ENCODE measurements around the gene KRT6A.

The KRT6A gene

GRCh38 chr12:52439420-52439819 is 53.6 kb downstream of the KRT6A start:
- H3K4me1 ChIP-seq (ENCODE audit: control insufficient read depth, low read depth, low read length) = peaks cover 12% of the 10 kb centered on the region
- no peaks in the 10 kb centered on the region for H3K27me3 ChIP-seq (ENCODE audit: control insufficient read depth, insufficient read depth, low read length)
- no peak overlapping the region for H3K27ac ChIP-seq (ENCODE audit: low read length)
- no peak overlapping the region for H3K9ac ChIP-seq (ENCODE audit: low read length)
- no peaks in the 10 kb centered on the region for H3K9me3 ChIP-seq (ENCODE audit: control insufficient read depth, low read depth, low read length)
- H3K36me3 ChIP-seq (ENCODE audit: control insufficient read depth, low read depth, low read length) = no peaks in the 10 kb centered on the region
- H3K4me3 ChIP-seq (ENCODE audit: low read length) = no peak overlapping the region

DNA sequence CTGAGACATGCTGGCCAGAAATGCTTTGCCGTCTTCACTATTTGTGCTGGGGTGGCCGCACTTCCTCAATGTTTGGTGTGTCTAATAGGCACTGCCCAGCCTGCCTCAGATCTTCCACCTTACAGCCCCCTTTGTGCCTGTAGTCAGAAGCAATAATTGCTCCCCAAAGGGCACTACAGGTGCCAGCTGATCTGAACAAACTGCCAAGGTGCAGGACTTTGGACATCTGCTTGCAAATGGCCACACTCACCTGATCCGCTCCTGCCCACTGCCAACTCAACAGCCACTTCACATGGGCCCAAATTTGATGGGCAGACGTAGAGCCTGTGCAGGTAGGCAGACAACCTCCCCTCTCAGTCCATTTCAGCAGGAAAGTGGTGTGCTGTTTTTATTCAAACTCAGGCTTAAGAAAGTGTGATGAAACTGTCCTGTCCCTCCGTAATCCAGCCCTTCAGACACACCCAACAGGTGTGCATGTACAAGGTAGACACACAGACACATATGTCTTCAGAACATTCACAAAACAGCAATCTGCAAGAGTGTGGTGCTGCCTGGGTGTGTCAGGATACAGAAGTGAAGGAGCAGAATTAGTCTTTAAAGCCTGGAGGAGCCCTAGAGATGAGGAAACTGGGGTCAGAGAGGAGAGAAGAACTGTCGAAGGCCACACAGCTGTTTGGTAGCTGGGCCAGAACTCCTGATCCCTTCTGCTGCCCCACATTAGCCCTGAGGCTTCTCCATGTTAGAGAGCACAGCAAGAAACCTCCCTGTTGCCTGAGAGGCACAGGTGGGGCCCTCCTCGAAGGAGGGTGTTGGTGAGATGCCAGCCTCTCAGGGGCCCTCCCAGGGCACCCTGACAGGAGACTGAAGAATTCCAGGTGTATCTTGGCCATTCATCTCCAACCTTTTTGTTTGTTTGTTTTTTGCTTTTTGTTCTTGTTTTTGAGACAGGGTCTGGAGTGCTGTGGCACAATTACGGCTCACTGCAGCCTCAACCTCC is 54.5 kb downstream of the KRT6A start:
- no peak overlapping the region for H3K4me3 ChIP-seq (ENCODE audit: low read length)
- peaks cover 12% of the 10 kb centered on the region for H3K4me1 ChIP-seq (ENCODE audit: control insufficient read depth, low read depth, low read length)
- H3K27ac ChIP-seq (ENCODE audit: low read length) = no peak overlapping the region
- no peak overlapping the region for H3K9ac ChIP-seq (ENCODE audit: low read length)
- H3K9me3 ChIP-seq (ENCODE audit: control insufficient read depth, low read depth, low read length) = no peaks in the 10 kb centered on the region
- no peaks in the 10 kb centered on the region for H3K36me3 ChIP-seq (ENCODE audit: control insufficient read depth, low read depth, low read length)
- H3K27me3 ChIP-seq (ENCODE audit: control insufficient read depth, insufficient read depth, low read length) = no peaks in the 10 kb centered on the region

DNA sequence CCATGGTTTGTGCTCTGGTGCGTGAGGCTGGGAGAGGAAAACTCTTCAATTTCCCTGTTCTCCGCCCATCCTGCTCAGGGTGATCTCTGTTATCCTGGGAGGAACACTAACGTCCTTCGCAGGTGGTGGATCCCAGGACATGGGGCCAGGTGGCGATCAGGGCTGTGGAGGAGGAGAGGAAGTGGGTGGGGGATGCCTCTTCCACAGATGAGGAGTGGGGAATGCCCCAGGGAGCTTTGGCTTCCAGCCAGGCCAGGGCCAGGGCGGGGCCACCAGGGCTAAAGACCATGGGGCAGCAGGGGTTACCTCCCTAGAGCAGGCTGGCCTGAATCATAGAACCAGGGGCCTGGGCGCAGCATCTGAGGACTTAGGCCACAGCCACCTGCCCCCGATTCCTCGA is 55.5 kb downstream of the KRT6A start:
- H3K4me1 ChIP-seq (ENCODE audit: control insufficient read depth, low read depth, low read length) = peaks cover 9% of the 10 kb centered on the region
- H3K36me3 ChIP-seq (ENCODE audit: control insufficient read depth, low read depth, low read length) = no peaks in the 10 kb centered on the region
- H3K9me3 ChIP-seq (ENCODE audit: control insufficient read depth, low read depth, low read length) = no peaks in the 10 kb centered on the region
- no peak overlapping the region for H3K27ac ChIP-seq (ENCODE audit: low read length)
- no peaks in the 10 kb centered on the region for H3K27me3 ChIP-seq (ENCODE audit: control insufficient read depth, insufficient read depth, low read length)
- H3K4me3 ChIP-seq (ENCODE audit: low read length) = no peak overlapping the region
- H3K9ac ChIP-seq (ENCODE audit: low read length) = no peak overlapping the region

Data from iPS-18a (cell line).